HepG2 (cell line): ENCODE measurements around the gene SPACDR. TPM values are rescaled to one million over a fixed set of nuclear protein-coding genes. Genes with fewer than 3 reads are reported as not detected.
A peak's percentile ranks its signal among the peaks of the same experiment; 100 is the strongest.

Experiments
- CBX1 ChIP-seq: IDR thresholded peaks from one replicate; pipeline ENCODE4 v1.6.1; 2016; ENCODE audit warnings: antibody characterized with exemption, low read depth
- CENPX ChIP-seq: sonication (generic); formaldehyde crosslinking; IDR thresholded peaks from 2 replicates; pipeline ENCODE4 v1.9.0; 2021; ENCODE audit warnings: mild to moderate bottlenecking, missing genetic modification reagents, moderate library complexity
- ELK4 ChIP-seq: sonication (generic); formaldehyde crosslinking; IDR thresholded peaks from 2 replicates; pipeline ENCODE4 v1.9.0; 2021; ENCODE audit warnings: missing genetic modification reagents, borderline replicate concordance
- HNF1A ChIP-seq, 2 experiments: sonication (generic) in 1 of 2; formaldehyde crosslinking in 1 of 2; IDR thresholded peaks; 2 replicates each; pipeline versions ENCODE4 v1.4.0 to v1.6.1; 2016 to 2020; ENCODE audit warnings: borderline replicate concordance in 1 of 2, low read depth in 1 of 2, mild to moderate bottlenecking in 1 of 2, missing genetic modification reagents in 1 of 2
- NFE2 ChIP-seq: sonication (generic); formaldehyde crosslinking; IDR thresholded peaks from 2 replicates; pipeline ENCODE4 v1.4.0; 2020; ENCODE audit warnings: missing genetic modification reagents
- PRDM4 ChIP-seq: sonication (generic); formaldehyde crosslinking; IDR thresholded peaks from 2 replicates; pipeline ENCODE4 v1.9.0; 2021; ENCODE audit warnings: missing genetic modification reagents, borderline replicate concordance
- RFXAP ChIP-seq: sonication (generic); formaldehyde crosslinking; IDR thresholded peaks from 2 replicates; pipeline ENCODE4 v1.4.0; 2020; ENCODE audit warnings: missing genetic modification reagents, borderline replicate concordance
- RNF2 ChIP-seq: fragments of 450-650 bp; conservative IDR thresholded peaks from 2 replicates; pipeline ENCODE4 v1.6.1; 2016; ENCODE audit warnings: low read depth
- USF2 ChIP-seq, 2 experiments: sonication (generic) in 1 of 2; formaldehyde crosslinking in 1 of 2; IDR thresholded peaks; 2 replicates each; pipeline versions ENCODE4 v1.5.1 to v1.6.1; 2011 to 2020; ENCODE audit warnings: borderline replicate concordance in 1 of 2, low read depth in 1 of 2, low read length in 1 of 2, mild to moderate bottlenecking in 1 of 2, missing genetic modification reagents in 1 of 2, moderate library complexity in 1 of 2
- ZNF331 ChIP-seq: sonication (generic); formaldehyde crosslinking; IDR thresholded peaks from 2 replicates; pipeline ENCODE4 v1.4.0; 2020; ENCODE audit warnings: missing genetic modification reagents
- ZNF34 ChIP-seq: sonication (generic); formaldehyde crosslinking; IDR thresholded peaks from 2 replicates; pipeline ENCODE4 v1.4.0; 2020; ENCODE audit warnings: mild to moderate bottlenecking, missing genetic modification reagents, borderline replicate concordance
- ZNF503 ChIP-seq: sonication (generic); formaldehyde crosslinking; IDR thresholded peaks from 2 replicates; pipeline ENCODE4 v1.4.0; 2020; ENCODE audit warnings: missing genetic modification reagents
- polyA plus RNA-seq, 8 experiments: library from polyadenylated mRNA; depleted of rRNA in 3 of 8; stranded (reverse) in 7 of 8; unstranded in 1 of 8; fragments of >200 nt; fragmentation: Illumina TruSeq in 4 of 8; extraction: Trizol in 4 of 8; gene quantifications; 2 replicates each; pipeline versions ENCODE4 v1.2.1 to v1.2.3, GENCODE V29; 2011 to 2016; ENCODE audit warnings: low read depth in 4 of 8, missing spikeins in 1 of 8, mixed read lengths in 1 of 8; ENCODE audit not compliant: insufficient read depth in 1 of 8
- total RNA-seq, 5 experiments: library from RNA; depleted of rRNA; stranded (reverse); fragments of >200 nt; fragmentation: Illumina TruSeq; extraction: Trizol; gene quantifications; 2 replicates each; pipeline ENCODE4 v1.2.3, GENCODE V29; 2016; ENCODE audit warnings: low read depth in 1 of 5

SPACDR gene
- total and polyA plus RNA-seq, 2 of the 13 experiments (the other 11 are each of a cell fraction or from before 2014, with no cell fraction given): 0.41 TPM; not detected in 1

- TF ChIP-seq HNF1A (IDR thresholded peaks at IDR 0.05; ENCODE audit: low read depth): no peak
- 0 out of 2 replicates have a peak, but pooled peaks have one; percentile 26 for TF ChIP-seq HNF1A (CRISPR knock-in tag; IDR thresholded peaks at IDR 0.05; ENCODE audit: borderline replicate concordance)
- no peak for TF ChIP-seq ZNF331 (CRISPR knock-in tag)
- TF ChIP-seq ZNF34: no peak
- no peak for TF ChIP-seq ELK4 (CRISPR knock-in tag)
- TF ChIP-seq ZNF503 (CRISPR knock-in tag): no peak
- no peak for TF ChIP-seq CENPX (CRISPR knock-in tag)
- TF ChIP-seq RNF2: no peak
- TF ChIP-seq RFXAP (CRISPR knock-in tag): no peak
- no peak for TF ChIP-seq NFE2 (CRISPR knock-in tag)
- no peak for TF ChIP-seq PRDM4
- no peak for TF ChIP-seq CBX1
- TF ChIP-seq USF2 (IDR thresholded peaks at IDR 0.05; ENCODE audit: low read depth, low read length): no peak
- TF ChIP-seq USF2 (CRISPR knock-in tag; IDR thresholded peaks at IDR 0.05; ENCODE audit: borderline replicate concordance): no peak
Measured at GRCh38 chr7:100493476-100494264, 29.6 kb upstream of the SPACDR start (continued).
